NCI-H510A treated with DMSO at 0.1 percent for 48 hours (cell line): ENCODE measurements around the gene SUOX.
A peak's percentile ranks its signal among the peaks of the same experiment; 100 is the strongest.
"Not testable (repeated sequence)": the region's sequence is repeated elsewhere in the genome, so short reads cannot be mapped to it uniquely, and the experiment has no call there.

Source experiments
- DNase-seq: peaks from one replicate; lab custom pipeline; 2025; lab: John Stamatoyannopoulos, UW

Gene SUOX

DNA sequence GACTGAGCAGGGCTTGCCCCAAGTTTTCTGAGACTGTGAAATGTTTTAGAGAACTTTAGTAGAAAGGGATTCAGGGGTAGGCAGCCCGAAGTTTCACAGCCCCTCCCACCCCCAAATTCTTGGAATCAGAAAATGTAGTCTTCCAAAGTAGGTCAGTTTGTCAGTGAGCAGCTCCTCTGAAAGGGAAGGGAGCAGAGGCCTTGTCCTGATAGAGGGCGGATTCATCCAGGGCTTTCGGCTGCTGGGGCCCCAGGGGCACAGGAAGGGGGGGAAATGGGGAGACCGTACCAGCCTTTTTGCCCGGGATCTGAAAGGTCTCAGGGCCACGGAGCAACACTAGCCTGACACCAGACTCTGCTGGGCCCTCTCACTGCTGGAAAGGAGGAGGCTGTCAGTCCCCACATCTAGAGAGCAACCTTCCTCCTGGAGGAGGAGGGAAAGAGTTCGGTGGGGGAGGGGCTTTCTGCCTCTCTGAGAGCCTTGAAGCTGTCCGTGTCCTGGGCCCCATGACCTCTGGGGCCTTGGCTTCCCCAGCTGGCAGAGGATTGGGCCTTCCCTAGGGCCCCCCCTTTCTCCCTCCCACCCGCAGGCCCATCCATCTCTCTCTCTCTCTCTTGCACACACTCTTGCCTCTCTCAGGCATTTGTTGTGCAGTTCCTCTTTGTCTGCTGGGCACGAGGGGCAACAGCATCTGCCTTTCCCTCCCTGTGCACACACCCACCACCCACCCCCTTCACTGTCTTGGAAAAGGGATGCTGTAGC lies 23.5 kb downstream of the SUOX start, which contains the start of gene IKZF4:
Gene IKZF4, plus strand, starts transcription at position 621 of the 762 bp plus-strand sequence. CDS start 451 bp downstream, outside the sequence.
- no peak for DNase-seq

- no peak for DNase-seq
These were observed 24.9 kb downstream of the SUOX start for GRCh38 chr12:56021889-56022497.

DNA sequence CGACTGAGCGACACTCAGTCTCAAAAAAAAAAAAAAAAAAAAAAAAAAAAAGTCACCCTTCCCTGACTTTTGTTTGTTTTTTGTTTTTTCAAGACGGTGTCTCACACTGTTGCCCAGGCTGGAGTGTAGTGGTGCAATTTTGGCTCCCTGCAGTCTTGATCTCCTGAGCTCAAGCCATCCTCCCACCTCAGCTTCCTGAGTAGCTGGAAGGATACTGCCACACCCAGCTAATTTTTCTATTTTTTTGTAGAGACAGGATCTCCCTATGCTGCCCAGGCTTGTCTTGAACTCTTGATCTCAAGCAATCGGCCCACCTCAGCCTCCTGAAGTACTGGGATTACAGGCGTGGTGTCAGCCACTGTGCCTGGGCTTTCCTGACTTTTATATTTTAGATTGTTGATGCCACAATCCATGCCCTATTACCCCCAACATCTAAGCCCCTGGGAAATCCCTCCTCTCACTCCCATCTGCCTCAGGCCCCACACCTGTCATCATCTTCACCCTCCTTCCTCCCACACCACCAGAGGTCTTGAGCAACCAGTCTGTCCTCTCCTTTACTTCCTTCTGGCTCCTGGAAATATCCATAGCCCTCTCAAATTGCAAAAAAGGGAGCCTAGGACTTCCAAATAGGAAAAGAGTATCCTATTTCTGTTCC lies 31.6 kb downstream of the SUOX start:
- DNase-seq = no peak

- DNase-seq = no peak
These were observed 32.1 kb downstream of the SUOX start for GRCh38 chr12:56029166-56029519.

DNA sequence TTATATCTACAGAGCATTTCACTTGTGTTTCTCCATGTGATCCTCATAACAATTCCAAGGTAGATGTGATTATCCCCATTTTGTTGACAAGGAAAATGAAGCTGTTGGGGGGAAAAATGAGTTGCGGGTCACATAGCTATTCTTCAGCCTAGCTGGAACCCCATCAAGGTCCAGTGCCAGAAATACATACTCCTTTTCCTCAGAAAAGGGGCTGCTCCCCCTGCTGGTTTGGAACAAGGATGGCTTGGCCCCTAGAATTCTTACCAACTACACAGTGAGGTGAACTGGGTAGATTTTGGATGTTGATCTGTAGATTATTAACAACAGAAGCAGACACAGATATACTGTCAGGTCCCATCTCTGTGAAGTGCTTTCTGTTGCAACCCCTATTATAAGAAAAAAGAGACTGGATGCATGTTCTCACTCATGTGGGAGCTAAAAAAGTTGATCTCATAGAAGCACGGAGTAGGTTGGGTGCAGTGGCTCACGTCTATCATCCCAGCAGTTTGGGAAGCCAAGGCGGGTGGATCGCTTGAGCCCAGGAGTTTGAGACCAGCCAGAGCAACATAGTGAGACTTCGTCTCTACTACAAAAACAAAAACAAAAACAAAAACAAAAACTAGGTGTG lies 32.7 kb downstream of the SUOX start:
- peak; percentile 20 for DNase-seq

DNA sequence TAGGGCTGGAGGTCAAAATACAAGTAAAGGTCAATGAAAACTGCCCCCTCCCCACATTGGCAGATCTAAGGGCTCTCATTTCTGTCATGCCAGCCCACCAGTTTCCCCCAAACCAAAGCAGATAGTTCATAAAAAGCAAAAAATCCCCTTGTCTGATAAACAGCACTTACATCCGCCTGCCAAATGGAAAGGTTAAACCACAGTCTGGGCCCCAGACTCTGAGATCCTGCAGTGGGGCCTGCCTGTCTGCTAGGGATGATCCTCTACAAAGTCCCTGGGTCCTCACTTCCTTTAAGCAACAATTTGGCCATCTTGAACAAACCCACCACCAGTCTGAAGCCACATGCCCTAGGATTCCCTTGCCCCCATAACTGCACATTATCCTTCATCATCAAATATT lies 34.9 kb downstream of the SUOX start:
- DNase-seq = no peak

GRCh38 chr12:56034586-56035332 lies 37.7 kb downstream of the SUOX start:
- no peak for DNase-seq

DNA sequence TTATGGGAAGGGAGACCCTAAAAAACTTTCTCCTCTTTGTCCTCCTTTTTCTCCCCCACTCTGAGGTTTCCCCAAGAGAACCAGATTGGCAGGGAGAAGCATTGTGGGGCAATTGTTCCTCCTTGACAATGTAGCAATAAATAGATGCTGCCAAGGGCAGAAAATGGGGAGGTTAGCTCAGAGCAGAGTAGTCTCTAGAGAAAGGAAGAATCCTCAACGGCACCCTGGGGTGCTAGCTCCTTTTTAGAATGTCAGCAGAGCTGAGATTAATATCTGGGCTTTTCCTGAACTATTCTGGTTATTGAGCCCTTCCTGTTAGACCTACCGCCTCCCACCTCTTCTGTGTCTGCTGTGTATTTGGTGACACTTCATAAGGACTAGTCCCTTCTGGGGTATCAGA lies 40.1 kb downstream of the SUOX start:
- DNase-seq = no peak

- no peak for DNase-seq
These were observed 41.1 kb downstream of the SUOX start for GRCh38 chr12:56038022-56038655.

GRCh38 chr12:56040151-56040550 lies 43.1 kb downstream of the SUOX start:
- no peak for DNase-seq

DNA sequence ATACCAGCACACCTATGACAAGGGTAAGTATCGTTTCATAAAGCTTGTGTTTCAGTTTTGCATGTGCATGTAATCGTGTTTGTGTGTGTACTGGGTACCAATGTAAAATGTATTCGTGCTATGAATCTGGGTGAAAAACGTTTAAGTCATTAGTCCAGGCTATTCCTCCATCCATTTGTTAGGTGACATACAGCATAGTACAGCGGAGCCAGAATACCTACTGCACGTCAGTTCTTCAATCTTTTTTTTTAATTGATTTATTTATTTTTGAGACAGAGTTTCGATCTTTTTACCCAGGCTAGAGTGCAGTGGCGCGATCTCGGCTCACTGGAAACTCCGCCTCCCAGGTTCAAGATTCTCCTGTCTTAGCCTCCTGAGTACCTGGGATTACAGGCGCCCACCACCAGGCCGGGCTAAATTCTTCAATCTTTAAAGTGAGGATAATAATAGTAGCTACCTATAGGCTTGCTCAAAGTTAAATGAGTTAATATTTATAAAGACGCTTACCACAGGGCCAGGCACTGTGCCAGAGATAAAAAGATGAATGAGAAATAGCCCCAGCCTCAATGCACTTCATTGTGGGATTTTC lies 44.0 kb downstream of the SUOX start:
- peak; percentile 84 for DNase-seq

DNA sequence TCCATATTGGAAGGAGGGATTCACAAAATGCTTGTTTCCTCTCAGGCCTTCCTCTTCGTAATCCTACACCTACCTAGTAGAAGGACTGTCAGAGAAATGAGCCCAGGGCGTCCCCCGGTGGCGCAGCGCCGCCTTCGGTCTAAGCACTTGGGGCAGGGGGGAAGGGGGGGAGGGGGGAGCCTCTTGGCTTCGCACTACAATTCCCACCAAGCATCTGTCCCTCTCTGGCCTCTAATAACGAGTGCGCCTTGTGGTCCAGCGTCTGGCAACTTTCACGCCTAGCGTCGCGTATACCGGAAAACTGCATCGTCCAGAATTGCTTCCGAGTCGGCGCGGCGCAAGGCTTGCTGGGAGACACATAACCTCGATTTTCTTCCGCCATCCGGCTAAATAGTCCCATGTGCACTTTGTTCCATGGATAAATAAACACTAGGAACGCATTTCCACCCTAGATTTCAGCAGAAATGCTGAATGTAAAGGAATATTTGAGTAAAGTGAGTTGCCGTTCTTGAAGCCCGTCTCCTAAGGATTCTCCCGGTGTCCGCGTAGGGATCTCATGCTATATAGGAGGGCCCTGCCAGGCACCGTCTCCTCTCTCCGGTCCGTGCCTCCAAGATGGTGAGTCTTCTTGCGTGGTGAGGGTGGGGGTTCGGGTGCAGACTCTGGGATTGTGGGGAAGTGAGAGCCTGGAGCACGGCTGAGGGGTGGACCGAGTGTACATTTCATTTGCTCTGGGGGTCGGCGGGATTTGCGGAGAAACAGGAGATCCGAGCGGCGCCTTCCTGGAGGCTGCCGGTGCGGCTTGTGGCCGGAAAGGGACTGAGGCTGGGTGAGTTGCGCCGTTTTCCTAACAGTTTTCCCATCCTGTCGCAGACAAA lies 44.7 kb downstream of the SUOX start, which contains the start of gene RPS26:
Gene RPS26, plus strand, starts transcription at position 367 of the 878 bp plus-strand sequence. Its CDS starts 249 bp downstream, at position 616.
- peak; percentile 99 for DNase-seq

GRCh38 chr12:56042430-56042813 lies 45.3 kb downstream of the SUOX start:
- not testable (repeated sequence) for DNase-seq

DNA sequence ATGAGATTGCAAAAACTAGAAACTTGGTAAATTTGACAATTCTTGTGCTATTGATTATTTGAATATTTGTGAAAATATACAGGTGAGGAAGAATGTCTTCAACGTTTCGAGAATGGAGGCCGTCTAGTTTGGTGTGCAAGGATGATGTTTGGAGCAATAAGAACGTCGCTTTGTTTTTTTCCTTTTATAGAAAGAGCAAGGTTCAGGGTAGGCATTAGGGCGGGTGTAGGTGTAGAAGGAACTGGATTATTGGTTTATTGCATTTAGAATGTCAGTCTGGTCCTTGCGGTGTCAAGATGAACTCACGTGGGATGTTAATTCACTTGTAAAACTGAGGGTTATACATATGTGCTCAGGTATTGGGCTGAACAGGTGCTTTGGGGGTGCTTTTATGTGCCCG lies 45.8 kb downstream of the SUOX start:
- no peak for DNase-seq

GRCh38 chr12:56046027-56046780 lies 49.1 kb downstream of the SUOX start:
- no peak for DNase-seq

DNA sequence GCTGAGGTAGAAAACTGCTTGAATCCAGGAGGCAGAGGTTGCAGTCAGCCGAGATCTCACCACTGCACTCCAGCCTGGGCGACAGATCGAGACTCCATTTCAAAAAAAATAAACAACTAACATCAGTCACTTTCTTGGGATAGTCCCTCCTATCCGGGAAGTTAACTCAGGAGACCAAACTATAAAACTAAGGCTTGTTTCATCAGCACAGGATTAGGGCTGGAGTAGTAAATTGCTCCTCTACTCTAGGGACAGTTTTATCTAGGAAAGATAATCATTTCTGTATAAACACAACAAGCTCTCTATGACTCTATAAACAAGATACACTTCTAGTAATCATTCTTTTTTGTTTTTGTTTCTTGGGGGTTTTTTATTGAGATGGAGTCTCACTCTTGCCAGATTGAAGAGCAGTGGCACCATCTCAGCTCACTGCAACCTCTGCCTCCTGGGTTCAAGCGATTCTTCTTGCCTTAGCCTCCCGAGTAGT lies 56.4 kb downstream of the SUOX start:
- no peak for DNase-seq
